Measurements from ENCODE around the gene MRGPRE. TPM values are rescaled to one million over a fixed set of nuclear protein-coding genes. Genes with fewer than 3 reads are reported as not detected.

MRGPRE gene
- total RNA-seq, 6 experiments from 2014 or later, result not detected

DNA sequence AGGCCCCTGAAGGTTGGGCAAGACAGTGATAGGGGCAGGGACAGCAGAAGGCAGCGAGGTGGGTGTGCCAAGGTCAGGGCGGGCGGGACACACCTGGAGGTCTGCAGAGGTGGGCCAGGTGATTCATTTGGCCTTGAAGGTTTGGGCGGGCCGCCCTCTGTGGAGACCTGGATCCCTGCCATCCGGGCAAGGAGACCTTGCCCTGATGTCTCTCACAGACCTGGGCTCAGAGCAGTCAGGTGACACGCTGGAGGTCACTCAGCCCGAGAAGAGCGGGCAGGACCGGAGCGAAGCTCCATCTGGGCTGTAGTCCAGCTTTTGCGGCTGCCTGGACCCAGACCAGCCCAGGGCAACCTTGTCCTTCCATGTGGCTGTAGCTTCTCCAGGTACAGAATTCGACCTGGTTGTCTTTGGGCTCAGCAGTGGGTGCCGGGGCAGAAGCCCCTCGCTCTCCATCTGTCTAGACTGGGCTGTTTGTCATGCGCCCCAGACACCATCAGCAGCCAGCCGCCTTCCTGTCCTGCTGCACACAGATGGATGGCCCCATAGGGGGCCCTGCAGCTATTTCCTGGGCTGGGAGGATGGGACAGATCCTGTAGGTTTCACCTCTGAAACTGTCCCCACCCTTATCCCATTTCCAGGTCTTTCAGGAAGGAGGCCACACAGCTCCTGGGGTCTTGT is 16.7 kb downstream of the MRGPRE start:
- TF ChIP-seq, protein P1, sequence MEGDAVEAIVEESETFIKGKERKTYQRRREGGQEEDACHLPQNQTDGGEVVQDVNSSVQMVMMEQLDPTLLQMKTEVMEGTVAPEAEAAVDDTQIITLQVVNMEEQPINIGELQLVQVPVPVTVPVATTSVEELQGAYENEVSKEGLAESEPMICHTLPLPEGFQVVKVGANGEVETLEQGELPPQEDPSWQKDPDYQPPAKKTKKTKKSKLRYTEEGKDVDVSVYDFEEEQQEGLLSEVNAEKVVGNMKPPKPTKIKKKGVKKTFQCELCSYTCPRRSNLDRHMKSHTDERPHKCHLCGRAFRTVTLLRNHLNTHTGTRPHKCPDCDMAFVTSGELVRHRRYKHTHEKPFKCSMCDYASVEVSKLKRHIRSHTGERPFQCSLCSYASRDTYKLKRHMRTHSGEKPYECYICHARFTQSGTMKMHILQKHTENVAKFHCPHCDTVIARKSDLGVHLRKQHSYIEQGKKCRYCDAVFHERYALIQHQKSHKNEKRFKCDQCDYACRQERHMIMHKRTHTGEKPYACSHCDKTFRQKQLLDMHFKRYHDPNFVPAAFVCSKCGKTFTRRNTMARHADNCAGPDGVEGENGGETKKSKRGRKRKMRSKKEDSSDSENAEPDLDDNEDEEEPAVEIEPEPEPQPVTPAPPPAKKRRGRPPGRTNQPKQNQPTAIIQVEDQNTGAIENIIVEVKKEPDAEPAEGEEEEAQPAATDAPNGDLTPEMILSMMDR (IDR thresholded peaks at IDR 0.05), result no peak
- no peak for TF ChIP-seq POLR2A (IDR thresholded peaks at IDR 0.05)
- WGBS (ENCODE audit: insufficient coverage, low coverage, low lambda C conversion rate, missing lambda C conversion rate), result no CpG with 5 or more reads among the region's 17 CpGs
- intact Hi-C loops (cut with DNase I), result loop anchor here in 1 of 2 donors (10.0 kb wide), 1 partner anchor 181 kb away; no protein-coding TSS in a partner anchor
- Histone ChIP-seq H3K4me3 (no peak overlapping the region), H3K27me3 (no peaks in the 10 kb centered on the region), H3K27ac (no peak overlapping the region), H3K9me3 (no peaks in the 10 kb centered on the region), H3K36me3 (no peaks in the 10 kb centered on the region), H3K4me1 (no peaks in the 10 kb centered on the region)
- ATAC-seq, result peak in 2 of 4 donors; percentile 18 to 49
- DNase-seq, result peak in 2 of 3 donors; percentile 8 to 54

DNA sequence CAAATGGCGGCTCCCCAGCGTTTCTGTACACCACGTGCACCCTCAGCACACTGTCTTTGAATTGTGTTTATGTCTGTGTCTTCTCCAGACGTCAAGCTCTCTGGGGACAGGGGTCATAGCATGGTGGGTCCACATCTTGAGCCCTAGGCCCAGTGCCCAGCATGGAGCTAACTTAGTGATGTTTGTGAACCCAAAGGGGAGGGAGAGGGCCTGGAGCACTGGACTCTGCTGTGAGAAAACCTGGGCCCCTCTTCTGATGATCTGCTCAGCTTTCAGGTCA is 17.9 kb downstream of the MRGPRE start:
- no peaks in the 10 kb centered on the region for H3K4me1 ChIP-seq
- no peak overlapping the region for H3K27ac ChIP-seq
- H3K4me3 ChIP-seq, result no peak overlapping the region
- WGBS (ENCODE audit: insufficient coverage, low coverage, low lambda C conversion rate, missing lambda C conversion rate), result no CpG with 5 or more reads among the region's 4 CpGs
- H3K36me3 ChIP-seq, result no peaks in the 10 kb centered on the region
- H3K9me3 ChIP-seq, result no peaks in the 10 kb centered on the region
- H3K27me3 ChIP-seq, result no peaks in the 10 kb centered on the region
- TF ChIP-seq, protein P1 (IDR thresholded peaks at IDR 0.05), result no peak
- no peak for TF ChIP-seq POLR2A (IDR thresholded peaks at IDR 0.05)
- DNase-seq (peak in 1 of 3 donors; percentile 38), ATAC-seq (no peak)
- intact Hi-C loops (cut with DNase I), result loop anchor here in 1 of 2 donors (10.0 kb wide), 1 partner anchor 180 kb away; no protein-coding TSS in a partner anchor

DNA sequence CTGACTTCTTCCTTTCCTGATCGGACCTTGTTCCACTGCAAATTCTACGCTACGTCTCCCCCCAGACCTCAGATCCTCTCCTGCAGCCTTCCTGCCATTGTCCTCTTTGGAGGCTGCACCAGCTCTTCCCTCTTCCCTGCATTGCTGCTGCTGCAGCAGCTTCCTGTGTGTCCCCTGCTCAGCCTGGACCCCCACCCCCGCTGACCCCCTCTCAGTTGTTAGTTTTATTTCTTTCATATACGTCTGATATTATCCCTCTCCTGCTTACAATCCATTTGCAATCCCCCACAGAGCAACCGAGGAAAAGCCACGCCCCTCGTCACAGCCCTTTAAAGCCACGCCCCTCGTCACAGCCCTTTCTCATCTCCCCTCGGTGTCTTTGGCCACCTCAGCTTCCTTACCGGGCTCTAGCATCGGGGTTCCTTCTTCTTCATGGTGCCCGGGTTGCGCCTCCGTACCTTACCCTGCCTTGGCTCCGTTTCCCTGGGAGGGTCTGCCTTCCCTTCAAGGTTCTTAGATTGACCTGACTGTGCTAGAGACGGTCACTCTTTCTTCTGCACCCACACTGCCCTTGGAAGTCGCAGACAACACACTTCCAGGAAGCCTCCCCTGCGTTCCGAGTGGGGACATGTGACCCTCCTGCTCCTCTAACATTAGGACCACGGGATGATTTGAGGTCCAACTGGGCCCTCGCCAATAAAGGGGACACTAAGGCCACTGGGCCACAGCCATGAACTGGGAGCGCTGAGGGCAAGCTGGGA is 18.4 kb downstream of the MRGPRE start:
- Histone ChIP-seq H3K9me3 (no peaks in the 10 kb centered on the region), H3K27ac (no peak overlapping the region), H3K4me1 (no peaks in the 10 kb centered on the region), H3K36me3 (no peaks in the 10 kb centered on the region), H3K27me3 (no peaks in the 10 kb centered on the region), H3K4me3 (no peak overlapping the region)
- 56% methylated on average over 19 of the region's 24 CpGs for WGBS (ENCODE audit: insufficient coverage, low coverage, low lambda C conversion rate, missing lambda C conversion rate)
- ATAC-seq (no peak), DNase-seq (peak in 2 of 3 donors; percentile 10 to 22)
- intact Hi-C loops (cut with DNase I), result loop anchor here in 1 of 2 donors (10.0 kb wide), 1 partner anchor 179 kb away; no protein-coding TSS in a partner anchor
- no peak for TF ChIP-seq POLR2A (IDR thresholded peaks at IDR 0.05)
- TF ChIP-seq, protein P1 (IDR thresholded peaks at IDR 0.05), result no peak

DNA sequence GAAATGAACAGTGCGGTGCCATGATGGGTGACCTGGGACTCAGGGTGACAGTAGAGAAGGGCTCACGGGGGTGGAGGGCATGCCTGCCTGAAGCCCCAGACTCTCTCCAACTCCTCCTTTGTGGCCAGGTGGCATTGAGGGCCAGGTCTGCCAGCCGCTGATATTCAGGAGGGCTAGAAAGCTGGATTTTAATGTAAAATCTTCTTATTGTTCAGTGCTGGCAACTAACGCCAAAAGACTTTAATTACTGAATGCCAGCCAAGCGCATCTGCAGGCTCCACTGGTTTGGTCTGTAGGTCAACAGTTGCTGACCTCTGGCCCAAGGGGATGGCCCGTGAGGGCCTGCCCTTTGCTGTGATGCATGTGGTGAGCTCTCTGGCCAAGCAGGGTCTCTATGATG is 23.9 kb downstream of the MRGPRE start:
- TF ChIP-seq, protein P1 (IDR thresholded peaks at IDR 0.05), result no peak
- TF ChIP-seq POLR2A (IDR thresholded peaks at IDR 0.05), result no peak
- Histone ChIP-seq H3K4me3 (no peak overlapping the region), H3K9me3 (no peaks in the 10 kb centered on the region), H3K36me3 (no peaks in the 10 kb centered on the region), H3K4me1 (no peaks in the 10 kb centered on the region), H3K27ac (no peak overlapping the region), H3K27me3 (no peaks in the 10 kb centered on the region)
- WGBS (ENCODE audit: insufficient coverage, low coverage, low lambda C conversion rate, missing lambda C conversion rate), result 95% methylated on average over 4 of the region's 6 CpGs
- ATAC-seq (no peak), DNase-seq (peak in 1 of 3 donors; percentile 41)
- intact Hi-C loops (cut with DNase I), result no loop called here

Measured in right lobe of liver (tissue), 6 donors.